ENCODE measurements around the gene ABCA8. TPM values are rescaled to one million over a fixed set of nuclear protein-coding genes. Genes with fewer than 3 reads are reported as not detected.

The ABCA8 gene
- total and polyA plus RNA-seq, 2 donors (not counting 1 experiment from before 2014, with no cell fraction given), result 6.4 to 47.2 TPM

DNA sequence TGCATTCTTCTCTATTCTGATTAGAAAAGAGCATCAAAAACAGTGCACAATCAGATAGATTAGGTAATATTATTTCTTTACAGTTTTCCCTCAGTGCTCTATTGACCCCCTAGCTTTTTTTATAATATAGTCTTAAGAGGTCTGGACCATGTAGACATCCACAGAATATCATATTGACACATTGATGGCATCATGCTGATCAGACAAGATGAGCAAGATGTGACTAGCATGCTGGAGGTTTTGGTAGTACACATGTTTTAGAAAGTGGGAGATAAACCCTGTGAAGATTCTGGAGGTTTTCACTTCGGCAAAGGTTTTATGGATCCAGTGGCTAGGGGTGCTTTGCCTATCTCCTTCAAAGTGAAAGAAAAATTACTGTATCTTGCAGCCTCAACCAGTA, 2.8 kb upstream of the ABCA8 start:
- Histone ChIP-seq H3K9ac (ENCODE audit: insufficient read depth, low read length) (no peak overlapping the region), H3K9me3 (ENCODE audit: control insufficient read depth, insufficient read depth, low read depth, low read length) (no peaks in the 10 kb centered on the region), H3K4me1 (ENCODE audit: control insufficient read depth, extremely low read depth, insufficient read depth, low read length) (no peaks in the 10 kb centered on the region), H2AFZ (ENCODE audit: low read length) (no peak overlapping the region), H3K4me2 (ENCODE audit: extremely low read depth, insufficient read depth, low read length) (no peak overlapping the region), H3K27ac (ENCODE audit: insufficient read depth, low read length) (no peak overlapping the region), H3K4me3 (replicated peaks in 1 of 4; ENCODE audit: control extremely low read depth in 1 of 4, insufficient read depth in 1 of 4, low read depth in 3 of 4, low read length in 4 of 4) (no peak overlapping the region), H4K20me1 (ENCODE audit: control insufficient read depth, extremely low read depth, insufficient read depth, low read length) (no peaks in the 10 kb centered on the region), H3K36me3 (ENCODE audit: control insufficient read depth, insufficient read depth, low read length) (no peaks in the 10 kb centered on the region), H3K27me3 (ENCODE audit: control insufficient read depth, insufficient read depth, low read length) (no peaks in the 10 kb centered on the region), H3K79me2 (ENCODE audit: control insufficient read depth, insufficient read depth, low read length) (no peaks in the 10 kb centered on the region)
- no peak for TF ChIP-seq EZH2 (IDR thresholded peaks at IDR 0.05; ENCODE audit: low read length, missing control alignments)
- TF ChIP-seq, protein P1, sequence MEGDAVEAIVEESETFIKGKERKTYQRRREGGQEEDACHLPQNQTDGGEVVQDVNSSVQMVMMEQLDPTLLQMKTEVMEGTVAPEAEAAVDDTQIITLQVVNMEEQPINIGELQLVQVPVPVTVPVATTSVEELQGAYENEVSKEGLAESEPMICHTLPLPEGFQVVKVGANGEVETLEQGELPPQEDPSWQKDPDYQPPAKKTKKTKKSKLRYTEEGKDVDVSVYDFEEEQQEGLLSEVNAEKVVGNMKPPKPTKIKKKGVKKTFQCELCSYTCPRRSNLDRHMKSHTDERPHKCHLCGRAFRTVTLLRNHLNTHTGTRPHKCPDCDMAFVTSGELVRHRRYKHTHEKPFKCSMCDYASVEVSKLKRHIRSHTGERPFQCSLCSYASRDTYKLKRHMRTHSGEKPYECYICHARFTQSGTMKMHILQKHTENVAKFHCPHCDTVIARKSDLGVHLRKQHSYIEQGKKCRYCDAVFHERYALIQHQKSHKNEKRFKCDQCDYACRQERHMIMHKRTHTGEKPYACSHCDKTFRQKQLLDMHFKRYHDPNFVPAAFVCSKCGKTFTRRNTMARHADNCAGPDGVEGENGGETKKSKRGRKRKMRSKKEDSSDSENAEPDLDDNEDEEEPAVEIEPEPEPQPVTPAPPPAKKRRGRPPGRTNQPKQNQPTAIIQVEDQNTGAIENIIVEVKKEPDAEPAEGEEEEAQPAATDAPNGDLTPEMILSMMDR (conservative IDR thresholded peaks at IDR 0.05 in 1 of 2, IDR thresholded peaks at IDR 0.05 in 1 of 2; ENCODE audit: low read depth in 1 of 2, low read length in 2 of 2), result no peak
- no peak for DNase-seq (ENCODE audit: low read depth in 2 of 2)

DNA sequence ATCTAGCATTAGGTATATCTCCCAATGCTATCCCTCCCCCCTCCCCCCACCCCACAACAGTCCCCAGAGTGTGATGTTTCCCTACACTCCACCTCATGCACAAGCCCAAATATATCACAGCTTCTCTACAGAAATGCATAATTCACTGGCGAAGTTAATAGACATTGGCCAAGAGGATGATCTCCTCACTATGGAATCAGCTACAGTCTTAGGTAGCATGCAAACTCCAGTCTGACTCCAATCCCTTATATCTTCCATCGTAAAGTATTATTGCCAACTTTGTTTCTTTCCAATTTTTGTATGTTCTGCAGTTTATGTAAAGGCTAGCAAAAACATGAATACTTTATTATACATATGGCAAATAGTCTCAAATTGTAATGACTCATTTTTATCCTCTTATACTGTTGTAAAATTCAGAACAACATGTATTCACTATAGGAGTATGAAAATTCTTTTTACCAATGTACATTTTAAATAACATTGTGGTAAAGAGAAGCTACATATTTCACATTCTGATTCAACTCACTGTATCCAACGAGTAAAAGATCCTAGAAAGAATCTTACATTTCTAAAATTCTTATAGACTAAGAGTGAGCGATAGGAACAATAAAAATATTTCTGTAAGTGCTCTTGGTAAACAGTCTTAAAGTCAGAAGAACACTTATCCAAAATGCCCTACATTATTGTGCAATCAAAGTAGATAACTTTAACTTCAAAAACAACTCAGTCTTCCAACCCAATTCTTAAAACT, 871 bp downstream of the ABCA8 start:
- Histone ChIP-seq H3K79me2 (ENCODE audit: control insufficient read depth, insufficient read depth, low read length) (no peaks in the 10 kb centered on the region), H3K4me1 (ENCODE audit: control insufficient read depth, extremely low read depth, insufficient read depth, low read length) (no peaks in the 10 kb centered on the region), H2AFZ (ENCODE audit: low read length) (no peak overlapping the region), H3K9ac (ENCODE audit: insufficient read depth, low read length) (no peak overlapping the region), H3K9me3 (ENCODE audit: control insufficient read depth, insufficient read depth, low read depth, low read length) (no peaks in the 10 kb centered on the region), H4K20me1 (ENCODE audit: control insufficient read depth, extremely low read depth, insufficient read depth, low read length) (no peaks in the 10 kb centered on the region), H3K4me3 (replicated peaks in 1 of 4; ENCODE audit: control extremely low read depth in 1 of 4, insufficient read depth in 1 of 4, low read depth in 3 of 4, low read length in 4 of 4) (peak overlapping the region in 3 of 4 experiments; percentile 28 to 78 (median 52)), H3K27me3 (ENCODE audit: control insufficient read depth, insufficient read depth, low read length) (no peaks in the 10 kb centered on the region), H3K36me3 (ENCODE audit: control insufficient read depth, insufficient read depth, low read length) (no peaks in the 10 kb centered on the region), H3K4me2 (ENCODE audit: extremely low read depth, insufficient read depth, low read length) (peak overlapping the region; percentile 44), H3K27ac (ENCODE audit: insufficient read depth, low read length) (no peak overlapping the region)
- TF ChIP-seq, protein P1 (conservative IDR thresholded peaks at IDR 0.05 in 1 of 2, IDR thresholded peaks at IDR 0.05 in 1 of 2; ENCODE audit: low read depth in 1 of 2, low read length in 2 of 2), result no peak
- no peak for TF ChIP-seq EZH2 (IDR thresholded peaks at IDR 0.05; ENCODE audit: low read length, missing control alignments)
- DNase-seq (ENCODE audit: low read depth in 2 of 2), result peak in 1 of 2 donors; percentile 51

DNA sequence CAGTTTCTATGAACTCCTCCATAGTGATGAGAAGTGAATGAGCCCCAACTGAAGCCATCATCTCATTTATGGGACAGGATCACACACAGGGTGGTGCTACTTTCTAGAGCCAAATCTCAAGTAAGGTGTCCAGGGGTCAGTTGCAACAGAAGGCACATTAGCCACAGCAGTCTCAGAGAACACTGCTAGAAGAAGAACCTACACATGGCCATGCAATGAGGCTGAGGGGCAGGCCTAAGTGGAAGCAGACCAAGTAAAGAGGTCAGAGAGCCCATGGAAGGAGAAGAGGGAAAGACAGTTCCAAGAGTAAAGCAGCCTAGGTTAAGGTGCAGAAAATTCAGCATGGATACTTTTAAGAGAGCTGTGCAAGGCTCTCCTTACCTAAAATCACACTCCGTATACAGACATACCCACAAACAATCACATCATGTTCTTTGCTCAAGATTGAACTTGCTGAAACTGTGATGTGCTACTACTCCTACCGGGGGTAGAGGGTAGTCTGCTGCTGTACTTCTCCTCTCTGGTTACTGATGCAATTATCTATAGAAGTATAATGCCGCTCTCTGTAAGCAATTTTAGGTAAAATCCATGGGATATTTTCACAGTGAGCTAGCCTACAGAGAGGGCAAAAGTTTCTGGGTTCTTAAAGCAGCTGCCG, 1.7 kb downstream of the ABCA8 start:
- DNase-seq (ENCODE audit: low read depth in 2 of 2), result no peak

More for the DNA sequence above, 1.7 kb downstream of the ABCA8 start:
- TF ChIP-seq, protein P1 (conservative IDR thresholded peaks at IDR 0.05 in 1 of 2, IDR thresholded peaks at IDR 0.05 in 1 of 2; ENCODE audit: low read depth in 1 of 2, low read length in 2 of 2), result no peak
- TF ChIP-seq EZH2 (IDR thresholded peaks at IDR 0.05; ENCODE audit: low read length, missing control alignments), result no peak
- Histone ChIP-seq H3K4me1 (ENCODE audit: control insufficient read depth, extremely low read depth, insufficient read depth, low read length) (no peaks in the 10 kb centered on the region), H3K79me2 (ENCODE audit: control insufficient read depth, insufficient read depth, low read length) (no peaks in the 10 kb centered on the region), H3K27ac (ENCODE audit: insufficient read depth, low read length) (no peak overlapping the region), H3K36me3 (ENCODE audit: control insufficient read depth, insufficient read depth, low read length) (no peaks in the 10 kb centered on the region), H3K9ac (ENCODE audit: insufficient read depth, low read length) (no peak overlapping the region), H3K27me3 (ENCODE audit: control insufficient read depth, insufficient read depth, low read length) (no peaks in the 10 kb centered on the region), H3K4me2 (ENCODE audit: extremely low read depth, insufficient read depth, low read length) (no peak overlapping the region), H3K9me3 (ENCODE audit: control insufficient read depth, insufficient read depth, low read depth, low read length) (no peaks in the 10 kb centered on the region), H4K20me1 (ENCODE audit: control insufficient read depth, extremely low read depth, insufficient read depth, low read length) (no peaks in the 10 kb centered on the region), H2AFZ (ENCODE audit: low read length) (no peak overlapping the region), H3K4me3 (replicated peaks in 1 of 4; ENCODE audit: control extremely low read depth in 1 of 4, insufficient read depth in 1 of 4, low read depth in 3 of 4, low read length in 4 of 4) (peak overlapping the region in 2 of 4 experiments; percentile 29 to 52)

Measured in fibroblast of lung (primary cell).